ENCODE data around the gene LACTB. TPM values are rescaled to one million over a fixed set of nuclear protein-coding genes. Genes with fewer than 3 reads are reported as not detected.
A peak's percentile ranks its signal among the peaks of the same experiment; 100 is the strongest.

LACTB gene
- total RNA-seq, 1 donor from 2014 or later: 27.4 TPM

- peak; percentile 43 for DNase-seq
- TF ChIP-seq, protein P1, sequence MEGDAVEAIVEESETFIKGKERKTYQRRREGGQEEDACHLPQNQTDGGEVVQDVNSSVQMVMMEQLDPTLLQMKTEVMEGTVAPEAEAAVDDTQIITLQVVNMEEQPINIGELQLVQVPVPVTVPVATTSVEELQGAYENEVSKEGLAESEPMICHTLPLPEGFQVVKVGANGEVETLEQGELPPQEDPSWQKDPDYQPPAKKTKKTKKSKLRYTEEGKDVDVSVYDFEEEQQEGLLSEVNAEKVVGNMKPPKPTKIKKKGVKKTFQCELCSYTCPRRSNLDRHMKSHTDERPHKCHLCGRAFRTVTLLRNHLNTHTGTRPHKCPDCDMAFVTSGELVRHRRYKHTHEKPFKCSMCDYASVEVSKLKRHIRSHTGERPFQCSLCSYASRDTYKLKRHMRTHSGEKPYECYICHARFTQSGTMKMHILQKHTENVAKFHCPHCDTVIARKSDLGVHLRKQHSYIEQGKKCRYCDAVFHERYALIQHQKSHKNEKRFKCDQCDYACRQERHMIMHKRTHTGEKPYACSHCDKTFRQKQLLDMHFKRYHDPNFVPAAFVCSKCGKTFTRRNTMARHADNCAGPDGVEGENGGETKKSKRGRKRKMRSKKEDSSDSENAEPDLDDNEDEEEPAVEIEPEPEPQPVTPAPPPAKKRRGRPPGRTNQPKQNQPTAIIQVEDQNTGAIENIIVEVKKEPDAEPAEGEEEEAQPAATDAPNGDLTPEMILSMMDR (IDR thresholded peaks at IDR 0.05; ENCODE audit: borderline replicate concordance): no peak
- no peaks in the 10 kb centered on the region for H3K9me3 ChIP-seq (replicated peaks)
- H3K4me3 ChIP-seq: no peak overlapping the region
- intact Hi-C loops (cut with micrococcal nuclease): no loop called here
- peak overlapping the region; percentile 79 for H3K27ac ChIP-seq (replicated peaks)
- no peaks in the 10 kb centered on the region for H3K27me3 ChIP-seq (ENCODE audit: low read depth)
- H3K36me3 ChIP-seq: no peaks in the 10 kb centered on the region
- H3K4me1 ChIP-seq: peaks cover 32% of the 10 kb centered on the region
Measured at GRCh38 chr15:63080634-63081250, 40.9 kb upstream of the LACTB start.

DNA sequence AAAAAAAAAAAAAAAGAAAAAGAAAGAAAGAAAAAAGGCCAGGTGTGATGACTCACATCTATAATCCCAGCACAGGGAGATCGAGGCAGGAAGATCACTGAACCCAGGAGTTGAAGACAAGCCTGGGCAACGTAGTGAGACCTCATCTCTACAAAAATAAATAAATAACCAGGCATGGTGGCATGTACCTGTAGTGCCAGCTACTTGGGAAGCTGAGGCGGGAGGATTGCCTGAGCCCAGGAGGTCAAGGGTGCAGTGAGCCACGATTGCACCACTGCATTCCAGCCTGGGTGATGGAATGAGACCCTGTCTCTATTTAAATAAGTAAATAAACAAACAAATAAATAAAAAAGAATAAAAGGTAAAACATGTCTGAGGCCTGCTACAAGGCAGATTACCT lies 39.3 kb upstream of the LACTB start:
- no peaks in the 10 kb centered on the region for H3K9me3 ChIP-seq (replicated peaks)
- peak overlapping the region; percentile 48 for H3K27ac ChIP-seq (replicated peaks)
- DNase-seq: no peak
- peaks cover 40% of the 10 kb centered on the region for H3K4me1 ChIP-seq
- H3K27me3 ChIP-seq (ENCODE audit: low read depth): no peaks in the 10 kb centered on the region
- H3K4me3 ChIP-seq: no peak overlapping the region
- TF ChIP-seq, protein P1 (IDR thresholded peaks at IDR 0.05; ENCODE audit: borderline replicate concordance): no peak
- intact Hi-C loops (cut with micrococcal nuclease): no loop called here
- no peaks in the 10 kb centered on the region for H3K36me3 ChIP-seq

- H3K27me3 ChIP-seq (ENCODE audit: low read depth): no peaks in the 10 kb centered on the region
- DNase-seq: peak; percentile 36
- TF ChIP-seq, protein P1 (IDR thresholded peaks at IDR 0.05; ENCODE audit: borderline replicate concordance): no peak
- H3K27ac ChIP-seq (replicated peaks): peak overlapping the region; percentile 48
- H3K4me1 ChIP-seq: peaks cover 41% of the 10 kb centered on the region
- no peaks in the 10 kb centered on the region for H3K36me3 ChIP-seq
- intact Hi-C loops (cut with micrococcal nuclease): no loop called here
- H3K9me3 ChIP-seq (replicated peaks): no peaks in the 10 kb centered on the region
- H3K4me3 ChIP-seq: no peak overlapping the region
Measured at GRCh38 chr15:63083044-63083443, 38.6 kb upstream of the LACTB start.

DNA sequence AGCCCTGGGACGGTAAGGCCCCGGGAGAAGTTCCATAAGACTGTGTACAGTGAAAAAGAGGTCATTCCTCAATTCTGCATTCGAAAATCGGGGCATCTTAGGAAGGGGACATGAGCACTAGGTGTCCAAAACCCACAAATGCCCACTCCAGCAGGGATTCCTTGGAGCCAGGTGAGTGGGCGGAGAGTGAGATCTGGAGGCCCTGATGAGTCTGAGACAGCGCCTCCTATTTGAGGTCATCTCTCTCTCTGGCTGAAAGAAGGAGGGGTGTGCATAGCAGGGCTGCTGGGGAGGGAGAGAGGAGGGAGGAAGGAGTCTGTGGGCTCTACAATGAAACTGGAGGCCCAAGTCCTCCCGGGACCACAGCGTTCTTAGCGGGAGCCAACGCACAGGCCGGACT lies 38.1 kb upstream of the LACTB start:
- Histone ChIP-seq H3K36me3 (no peaks in the 10 kb centered on the region), H3K27me3 (ENCODE audit: low read depth) (no peaks in the 10 kb centered on the region), H3K27ac (replicated peaks) (peak overlapping the region; percentile 48), H3K4me3 (no peak overlapping the region), H3K4me1 (peaks cover 46% of the 10 kb centered on the region), H3K9me3 (replicated peaks) (no peaks in the 10 kb centered on the region)
- TF ChIP-seq, protein P1 (IDR thresholded peaks at IDR 0.05; ENCODE audit: borderline replicate concordance): no peak
- no peak for DNase-seq
- intact Hi-C loops (cut with micrococcal nuclease): no loop called here

DNA sequence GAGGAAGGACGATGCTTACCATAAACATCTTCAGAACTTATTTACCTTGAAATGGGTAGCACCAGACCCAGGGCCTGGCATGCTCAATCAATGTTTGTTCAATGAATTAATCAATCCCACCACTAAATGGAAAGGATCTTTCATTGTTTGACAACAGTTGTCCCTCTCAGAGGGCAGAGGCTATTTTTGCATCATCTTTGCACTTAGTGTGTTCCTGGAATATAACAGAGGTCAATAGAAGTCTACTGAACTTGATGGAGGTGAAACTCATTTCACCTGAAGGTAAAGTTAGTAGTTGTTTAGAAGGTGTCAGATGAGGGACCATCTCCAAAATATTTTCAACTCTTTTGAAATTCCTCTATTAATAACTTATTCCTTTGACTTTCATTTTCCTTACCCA lies 36.9 kb upstream of the LACTB start:
- H3K27ac ChIP-seq (replicated peaks): no peak overlapping the region
- intact Hi-C loops (cut with micrococcal nuclease): no loop called here
- H3K36me3 ChIP-seq: no peaks in the 10 kb centered on the region
- TF ChIP-seq, protein P1 (IDR thresholded peaks at IDR 0.05; ENCODE audit: borderline replicate concordance): no peak
- H3K4me1 ChIP-seq: peaks cover 54% of the 10 kb centered on the region
- no peaks in the 10 kb centered on the region for H3K27me3 ChIP-seq (ENCODE audit: low read depth)
- no peak for DNase-seq
- no peak overlapping the region for H3K4me3 ChIP-seq
- no peaks in the 10 kb centered on the region for H3K9me3 ChIP-seq (replicated peaks)

Measured in left ventricle myocardium inferior (tissue), 1 donor.